Neuronal stem cell (in vitro differentiated cells): ENCODE data around the gene CHAD.
"Not testable (repeated sequence)": the region's sequence is repeated elsewhere in the genome, so short reads cannot be mapped to it uniquely, and the experiment has no call there.

Experiments
- DNase-seq: peaks from one replicate; pipeline ENCODE4 v3.0.0-alpha.2; 2013; ENCODE audit warnings: low spot score
- H2AFZ ChIP-seq: one replicate; pipeline ENCODE4 v1.6.1; 2013; ENCODE audit warnings: mild to moderate bottlenecking, low read length, inconsistent platforms
- H2AK5ac ChIP-seq: 2 replicates; pipeline ENCODE4 v1.6.1; 2013; ENCODE audit warnings: low read depth, mild to moderate bottlenecking, inconsistent platforms, low read length, moderate library complexity, mixed read lengths
- H2BK120ac ChIP-seq: 2 replicates; pipeline ENCODE4 v1.6.1; 2013; ENCODE audit warnings: low read depth, mild to moderate bottlenecking, inconsistent platforms, low read length, moderate library complexity, mixed read lengths
- H2BK12ac ChIP-seq: one replicate; pipeline ENCODE4 v1.6.1; 2013; ENCODE audit warnings: low read length, inconsistent platforms
- H2BK15ac ChIP-seq: 2 replicates; pipeline ENCODE4 v1.6.1; 2013; ENCODE audit warnings: mild to moderate bottlenecking, low read length, inconsistent platforms, mixed read lengths
- H2BK5ac ChIP-seq: one replicate; pipeline ENCODE4 v1.6.1; 2013; ENCODE audit warnings: inconsistent platforms, mild to moderate bottlenecking, low read length, moderate library complexity
- H3K14ac ChIP-seq: one replicate; pipeline ENCODE4 v1.6.1; 2013; ENCODE audit warnings: low read length, inconsistent platforms
- H3K18ac ChIP-seq: 2 replicates; pipeline ENCODE4 v1.6.1; 2013; ENCODE audit warnings: low read length, inconsistent platforms
- H3K23ac ChIP-seq: 2 replicates; pipeline ENCODE4 v1.6.1; 2013; ENCODE audit warnings: low read depth, mild to moderate bottlenecking, mixed read lengths, low read length, inconsistent platforms; ENCODE audit not compliant: poor library complexity
- H3K27ac ChIP-seq: replicated peaks from 3 replicates; pipeline ENCODE4 v1.5.1; 2013; ENCODE audit warnings: low read length, inconsistent platforms
- H3K27me3 ChIP-seq, 3 experiments: 2 replicates each; pipeline ENCODE4 v1.6.1; 2013; ENCODE audit warnings: low read length in 3 of 3, mild to moderate bottlenecking in 2 of 3, inconsistent platforms in 1 of 3, low read depth in 1 of 3, mixed read lengths in 1 of 3, moderate library complexity in 1 of 3; ENCODE audit not compliant: control insufficient read depth in 3 of 3, insufficient read depth in 3 of 3
- H3K36me3 ChIP-seq, 2 donors: replicated peaks in 1 of 2; 2 replicates each; pipeline ENCODE4 v1.6.1; 2013; ENCODE audit warnings: low read length in 2 of 2; ENCODE audit not compliant: control insufficient read depth in 2 of 2, insufficient read depth in 2 of 2
- H3K4ac ChIP-seq: 2 replicates; pipeline ENCODE4 v1.6.1; 2013; ENCODE audit warnings: inconsistent platforms, mild to moderate bottlenecking, low read length, moderate library complexity
- H3K4me1 ChIP-seq, 2 donors: 1 replicate in 1 of 2; 2 replicates in 1 of 2; pipeline ENCODE4 v1.6.1; 2013; ENCODE audit warnings: low read length in 2 of 2, low read depth in 1 of 2; ENCODE audit not compliant: control insufficient read depth in 2 of 2, insufficient read depth in 1 of 2
- H3K4me2 ChIP-seq: one replicate; pipeline ENCODE4 v1.6.1; 2013; ENCODE audit warnings: mild to moderate bottlenecking, low read length, inconsistent platforms; ENCODE audit not compliant: insufficient read depth, poor library complexity, severe bottlenecking
- H3K4me3 ChIP-seq, 2 donors: 2 replicates each; pipeline ENCODE4 v1.5.1; 2013; ENCODE audit warnings: low read length in 2 of 2, mild to moderate bottlenecking in 2 of 2, inconsistent platforms in 1 of 2, moderate library complexity in 1 of 2
- H3K79me1 ChIP-seq: one replicate; pipeline ENCODE4 v1.6.1; 2013; ENCODE audit warnings: low read depth, mild to moderate bottlenecking, inconsistent platforms, low read length, moderate library complexity
- H3K9ac ChIP-seq: one replicate; pipeline ENCODE4 v1.6.1; 2013; ENCODE audit warnings: mild to moderate bottlenecking, low read depth, low read length, inconsistent platforms; ENCODE audit not compliant: poor library complexity
- H3K9me3 ChIP-seq, 2 donors: replicated peaks in 1 of 2; 2 replicates each; pipeline versions ENCODE3 to v1.6.1; 2013; ENCODE audit warnings: low read length in 2 of 2, mild to moderate bottlenecking in 2 of 2, inconsistent platforms in 1 of 2, low read depth in 1 of 2, mixed read lengths in 1 of 2, moderate library complexity in 1 of 2; ENCODE audit not compliant: control insufficient read depth in 2 of 2, insufficient read depth in 1 of 2
- H4K8ac ChIP-seq: one replicate; pipeline ENCODE4 v1.6.1; 2013; ENCODE audit warnings: low read depth, mild to moderate bottlenecking, inconsistent platforms, low read length, moderate library complexity
- H4K91ac ChIP-seq: one replicate; pipeline ENCODE4 v1.6.1; 2013; ENCODE audit warnings: low read length, low read depth, mild to moderate bottlenecking, inconsistent platforms; ENCODE audit not compliant: poor library complexity
- WGBS, 2 donors: extraction: QIAGEN DNeasy Blood & Tissue Kit; methylation state at CpG; one replicate each; pipeline ENCODE4 v1.1.7; 2013; ENCODE audit warnings: missing lambda C conversion rate in 2 of 2, mixed read lengths in 1 of 2; ENCODE audit not compliant: insufficient read length in 2 of 2, insufficient replicate concordance in 1 of 2; ENCODE audit errors: extremely low coverage in 2 of 2; 5-methylcytosine and 5-hydroxymethylcytosine counted together

CHAD gene

DNA sequence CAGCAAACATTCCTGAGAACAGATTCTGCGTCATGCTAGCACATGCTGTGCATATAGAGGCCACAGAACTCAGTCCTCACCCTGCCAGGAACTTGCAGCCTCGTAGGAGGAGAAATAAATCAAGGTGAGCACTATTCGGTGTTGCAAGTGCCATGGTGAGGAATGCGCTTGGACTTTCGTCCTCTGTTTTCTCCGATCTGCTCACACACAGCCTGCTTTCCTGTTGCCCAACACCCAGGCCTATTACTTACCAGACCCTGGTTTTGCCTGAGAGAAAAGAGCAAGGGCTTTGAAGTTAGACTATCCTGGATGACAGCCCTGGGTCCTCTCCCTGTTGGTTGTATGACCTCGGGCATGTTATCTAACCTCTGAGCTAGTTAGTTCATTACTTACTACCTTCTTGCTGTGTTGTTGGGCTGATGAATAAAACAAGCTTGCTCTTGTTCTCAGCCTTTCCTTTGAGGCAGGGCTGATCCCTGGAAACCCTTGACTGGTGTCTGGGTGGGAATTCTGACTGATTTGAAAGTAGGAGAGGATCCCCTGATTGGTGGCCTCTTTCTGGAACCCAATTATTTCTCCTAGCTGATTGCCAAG is 39.8 kb downstream of the CHAD start:
- Histone ChIP-seq H3K18ac (no peak overlapping the region), H3K14ac (no peak overlapping the region), H2AK5ac (no peak overlapping the region), H3K27me3 (peaks cover 0 to 16% (median 3%) of the 10 kb centered on the region in 3 experiments), H2BK12ac (no peak overlapping the region), H3K4me3 (no peak overlapping the region), H2AFZ (no peak overlapping the region), H3K23ac (no peak overlapping the region), H3K79me1 (no peaks in the 10 kb centered on the region), H3K9me3 (no peaks in the 10 kb centered on the region), H4K91ac (no peak overlapping the region), H3K4me2 (no peak overlapping the region), H3K4ac (no peak overlapping the region), H2BK120ac (no peak overlapping the region), H4K8ac (no peak overlapping the region), H2BK15ac (no peak overlapping the region), H3K27ac (no peak overlapping the region), H3K4me1 (peaks cover 10 to 14% of the 10 kb centered on the region in 2 donors), H2BK5ac (no peak overlapping the region), H3K36me3 (no peaks in the 10 kb centered on the region), H3K9ac (no peak overlapping the region)
- DNase-seq: no peak
- no CpG with 5 or more reads among the region's 7 CpGs for WGBS, 2 donors

DNA sequence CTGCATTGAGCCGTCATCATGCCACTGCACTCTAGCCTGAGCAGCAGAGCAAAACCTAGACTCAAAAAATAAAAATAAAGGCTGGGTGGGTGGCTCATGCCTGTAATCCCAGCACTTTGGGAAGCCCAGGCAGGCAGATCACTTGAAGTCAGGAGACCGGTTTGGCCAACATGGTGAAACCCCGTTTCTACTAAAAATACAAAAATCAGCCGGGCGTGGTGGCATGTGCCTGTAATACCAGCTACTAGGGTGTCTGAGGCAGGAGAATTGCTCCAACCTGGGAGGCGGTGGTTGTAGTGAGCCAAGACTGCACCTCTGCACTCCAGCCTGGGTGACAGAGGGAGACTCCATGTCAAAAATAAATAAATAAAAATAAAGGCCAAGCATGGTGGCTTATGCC is 40.6 kb downstream of the CHAD start:
- H3K9ac ChIP-seq, H3K9me3 ChIP-seq, H2BK5ac ChIP-seq, H2BK120ac ChIP-seq, H4K91ac ChIP-seq, H2BK15ac ChIP-seq, H3K4me2 ChIP-seq, H3K79me1 ChIP-seq, H3K4me3 ChIP-seq, H2AK5ac ChIP-seq, H3K18ac ChIP-seq, H4K8ac ChIP-seq, H3K36me3 ChIP-seq, DNase-seq, H3K27ac ChIP-seq, H2AFZ ChIP-seq, H2BK12ac ChIP-seq, H3K23ac ChIP-seq, H3K4ac ChIP-seq, H3K14ac ChIP-seq: not testable (repeated sequence)
- no CpG with 5 or more reads among the region's 6 CpGs for WGBS, 2 donors
- H3K4me1 ChIP-seq: peaks cover 10 to 14% of the 10 kb centered on the region in 2 donors
- peaks cover 0 to 16% (median 3%) of the 10 kb centered on the region in 3 experiments for H3K27me3 ChIP-seq

- DNase-seq: no peak
- H3K9me3 ChIP-seq: no peaks in the 10 kb centered on the region
- H2BK12ac ChIP-seq: no peak overlapping the region
These were observed 41.6 kb downstream of the CHAD start for GRCh38 chr17:50426814-50427787.

DNA sequence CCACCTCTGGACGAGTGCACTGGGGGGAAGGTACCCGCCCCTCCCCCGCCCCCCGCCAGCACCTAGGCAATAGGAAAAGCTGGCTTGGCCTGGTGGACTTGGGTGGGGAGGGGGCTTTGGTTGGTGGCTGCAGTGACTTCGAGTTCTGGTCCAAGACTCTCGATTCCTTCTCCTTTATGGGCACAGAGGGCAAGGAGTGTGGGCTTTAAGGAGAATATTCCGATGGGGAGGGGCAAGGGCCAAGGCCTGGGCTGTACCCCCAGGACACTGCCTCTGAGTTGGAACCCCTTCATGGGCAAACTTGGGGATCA is 42.3 kb downstream of the CHAD start:
- no peak overlapping the region for H3K23ac ChIP-seq
- peak overlapping the region; percentile 68 for H3K18ac ChIP-seq
- no peak overlapping the region for H3K9ac ChIP-seq
- H3K14ac ChIP-seq: no peak overlapping the region
- H2BK12ac ChIP-seq: no peak overlapping the region
- no peak overlapping the region for H2BK120ac ChIP-seq
- peak overlapping the region; percentile 50 to 83 for H3K4me3 ChIP-seq
- no peak overlapping the region for H3K4ac ChIP-seq
- no peaks in the 10 kb centered on the region for H3K79me1 ChIP-seq
- H3K9me3 ChIP-seq: no peaks in the 10 kb centered on the region
- H3K36me3 ChIP-seq: no peaks in the 10 kb centered on the region
- H2AFZ ChIP-seq: peak overlapping the region; percentile 94
- H3K4me1 ChIP-seq: peaks cover 10 to 14% of the 10 kb centered on the region in 2 donors
- H2AK5ac ChIP-seq: peak overlapping the region; percentile 59
- H3K27ac ChIP-seq: no peak overlapping the region
- H2BK5ac ChIP-seq: no peak overlapping the region
- H4K91ac ChIP-seq: no peak overlapping the region
- no CpG with 5 or more reads among the region's 7 CpGs for WGBS, 2 donors
- H3K27me3 ChIP-seq: peaks cover 0 to 16% (median 3%) of the 10 kb centered on the region in 3 experiments
- no peak overlapping the region for H2BK15ac ChIP-seq
- no peak for DNase-seq
- no peak overlapping the region for H4K8ac ChIP-seq
- peak overlapping the region; percentile 87 for H3K4me2 ChIP-seq

More at GRCh38 chr17:50426814-50427787, 41.6 kb downstream of the CHAD start:
- Histone ChIP-seq H2AFZ (peak overlapping the region; percentile 94), H3K4me3 (peak overlapping the region; percentile 26 to 50), H3K27ac (no peak overlapping the region), H3K36me3 (no peaks in the 10 kb centered on the region), H2AK5ac (peak overlapping the region; percentile 59), H3K23ac (no peak overlapping the region), H2BK15ac (no peak overlapping the region), H3K27me3 (peaks cover 0 to 16% (median 3%) of the 10 kb centered on the region in 3 experiments), H3K4me2 (peak overlapping the region; percentile 87), H3K4me1 (peaks cover 10 to 14% of the 10 kb centered on the region in 2 donors), H4K8ac (no peak overlapping the region), H3K9ac (peak overlapping the region; percentile 13), H3K4ac (no peak overlapping the region), H3K79me1 (no peaks in the 10 kb centered on the region), H3K14ac (no peak overlapping the region), H4K91ac (no peak overlapping the region), H2BK120ac (no peak overlapping the region), H3K18ac (no peak overlapping the region), H2BK5ac (no peak overlapping the region)
- no CpG with 5 or more reads among the region's 4 CpGs for WGBS, 2 donors
